LNCaP clone FGC (cell line): ENCODE results near the gene SUPT5H.
"Not testable (repeated sequence)": the region's sequence is repeated elsewhere in the genome, so short reads cannot be mapped to it uniquely, and the experiment has no call there.

ENCODE experiments used
- DNase-seq: peaks from one replicate; pipeline ENCODE4 v3.0.0-alpha.2; 2011; ENCODE audit warnings: low read depth
- H3K4me3 ChIP-seq: 2 replicates; pipeline ENCODE4 v1.5.1; 2011; ENCODE audit warnings: mild to moderate bottlenecking, low read depth, low read length, control low read depth
- CTCF ChIP-seq: IDR thresholded peaks from 2 replicates; pipeline ENCODE4 v1.5.1; 2012; ENCODE audit warnings: mild to moderate bottlenecking; ENCODE audit not compliant: control insufficient read depth, insufficient read depth; ENCODE audit errors: extremely low read depth

The SUPT5H gene

DNA sequence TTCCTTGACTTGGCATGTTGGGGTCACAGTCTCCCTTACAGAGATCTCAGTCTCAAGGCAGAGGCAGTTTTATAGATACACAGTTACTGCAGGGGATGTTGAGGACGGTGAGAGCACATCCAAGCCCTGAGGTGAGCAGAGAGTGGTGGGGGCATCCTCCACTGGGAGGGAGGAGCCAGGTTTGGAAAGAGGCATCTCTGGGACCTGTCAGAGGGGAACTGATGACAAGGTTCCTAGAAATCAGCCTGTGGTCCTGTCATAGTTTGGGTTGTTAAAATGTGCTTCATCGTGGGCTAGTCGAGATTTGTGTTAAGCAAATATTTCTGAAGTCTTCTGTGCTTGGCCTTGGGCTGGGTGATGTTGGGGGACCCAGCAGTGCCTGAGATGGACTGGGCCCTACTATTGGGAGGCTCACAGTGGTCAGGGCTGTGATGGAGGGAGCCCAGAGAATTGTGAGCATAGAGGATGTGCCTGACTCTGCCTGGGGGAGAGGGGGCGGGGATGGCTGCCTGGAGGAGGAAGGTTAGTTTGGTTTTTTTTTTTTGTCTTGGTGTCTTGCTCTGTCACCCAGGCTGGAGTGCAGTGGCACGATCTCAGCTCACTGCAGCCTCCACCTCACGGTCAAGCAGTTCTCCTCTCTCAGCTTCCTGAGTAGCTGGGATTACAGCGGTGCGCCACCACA, 3.9 kb downstream of the SUPT5H start:
- H3K4me3 ChIP-seq: no peak overlapping the region
- DNase-seq: no peak
- no peak for TF ChIP-seq CTCF

GRCh38 chr19:39451257-39451656, 5.9 kb downstream of the SUPT5H start:
- not testable (repeated sequence) for DNase-seq, H3K4me3 ChIP-seq

GRCh38 chr19:39463403-39463802, 18.0 kb downstream of the SUPT5H start:
- H3K4me3 ChIP-seq: no peak overlapping the region
- DNase-seq: peak; percentile 85
- no peak for TF ChIP-seq CTCF

- no peak for DNase-seq
- no peak for TF ChIP-seq CTCF
- no peak overlapping the region for H3K4me3 ChIP-seq
Measured at GRCh38 chr19:39465956-39466747, 20.8 kb downstream of the SUPT5H start.

DNA sequence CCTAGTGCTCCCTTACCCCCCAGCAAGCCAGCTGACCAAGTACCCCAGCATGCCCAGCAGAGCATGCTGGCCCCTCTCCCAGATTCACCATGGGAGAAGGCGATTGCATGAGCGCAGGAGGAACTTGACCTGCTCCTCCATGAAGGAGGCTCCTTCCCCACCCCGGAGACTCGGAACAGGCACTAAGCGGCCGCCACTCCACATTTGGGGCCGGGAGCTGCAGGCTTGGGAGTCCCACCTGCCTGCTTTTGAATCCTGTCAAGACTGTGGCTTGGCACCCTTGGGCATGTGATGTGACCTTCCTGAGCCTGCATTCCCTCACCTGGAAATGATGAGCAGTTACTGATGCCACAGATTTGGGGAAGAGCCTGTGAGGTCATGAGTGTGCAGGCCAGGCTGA, 22.6 kb downstream of the SUPT5H start:
- no peak overlapping the region for H3K4me3 ChIP-seq
- no peak for TF ChIP-seq CTCF
- no peak for DNase-seq

- no peak overlapping the region for H3K4me3 ChIP-seq
- TF ChIP-seq CTCF: no peak
- DNase-seq: no peak
Measured at GRCh38 chr19:39469036-39469435, 23.7 kb downstream of the SUPT5H start.

- no peak overlapping the region for H3K4me3 ChIP-seq
- TF ChIP-seq CTCF: no peak
- DNase-seq: no peak
Measured at GRCh38 chr19:39469567-39469966, 24.2 kb downstream of the SUPT5H start.
